Measurements from ENCODE around the gene SPDYA.

The SPDYA gene

GRCh38 chr2:28855193-28855592 is 44.6 kb downstream of the SPDYA start:
- TF ChIP-seq CTCF (IDR thresholded peaks at IDR 0.05; ENCODE audit: borderline replicate concordance, insufficient read depth, low read depth, low read length): no peak

GRCh38 chr2:28855977-28856376 is 45.3 kb downstream of the SPDYA start:
- TF ChIP-seq CTCF (IDR thresholded peaks at IDR 0.05; ENCODE audit: borderline replicate concordance, insufficient read depth, low read depth, low read length): no peak
- H3K4me3 ChIP-seq (ENCODE audit: low read depth, low read length): no peak overlapping the region

More at GRCh38 chr2:28855193-28855592, 44.6 kb downstream of the SPDYA start:
- no peak overlapping the region for H3K4me3 ChIP-seq (ENCODE audit: low read depth, low read length)

GRCh38 chr2:28868611-28869010 is 58.0 kb downstream of the SPDYA start:
- H3K4me3 ChIP-seq (ENCODE audit: low read depth, low read length): no peak overlapping the region
- TF ChIP-seq CTCF (IDR thresholded peaks at IDR 0.05; ENCODE audit: borderline replicate concordance, insufficient read depth, low read depth, low read length): no peak

GRCh38 chr2:28869494-28870145 is 59.0 kb downstream of the SPDYA start:
- H3K4me3 ChIP-seq (ENCODE audit: low read depth, low read length): peak overlapping the region; percentile 81
- no peak for TF ChIP-seq CTCF (IDR thresholded peaks at IDR 0.05; ENCODE audit: borderline replicate concordance, insufficient read depth, low read depth, low read length)

GRCh38 chr2:28870146-28870891 is 59.7 kb downstream of the SPDYA start, which contains the start of gene TRMT61B:
TSS of gene TRMT61B (minus strand) at chr2:28870309. CDS start at chr2:28870277, 32 bp downstream.
- TF ChIP-seq CTCF (IDR thresholded peaks at IDR 0.05; ENCODE audit: borderline replicate concordance, insufficient read depth, low read depth, low read length): no peak
- peak within 1 kb of the TSS; percentile 81 for H3K4me3 ChIP-seq (ENCODE audit: low read depth, low read length)

GRCh38 chr2:28871620-28872019 is 61.0 kb downstream of the SPDYA start:
- no peak overlapping the region for H3K4me3 ChIP-seq (ENCODE audit: low read depth, low read length)
- TF ChIP-seq CTCF (IDR thresholded peaks at IDR 0.05; ENCODE audit: borderline replicate concordance, insufficient read depth, low read depth, low read length): no peak

GRCh38 chr2:28880193-28880592 is 69.6 kb downstream of the SPDYA start:
- TF ChIP-seq CTCF (IDR thresholded peaks at IDR 0.05; ENCODE audit: borderline replicate concordance, insufficient read depth, low read depth, low read length): no peak
- H3K4me3 ChIP-seq (ENCODE audit: low read depth, low read length): no peak overlapping the region
